Measurements from ENCODE around the gene COG7. TPM values are rescaled to one million over a fixed set of nuclear protein-coding genes. Genes with fewer than 3 reads are reported as not detected.

The COG7 gene
- total RNA-seq, 1 experiment from 2014 or later = 22.1 TPM

- H3K36me3 ChIP-seq (ENCODE audit: control insufficient read depth in 1 of 2, insufficient read depth in 2 of 2, low read length in 2 of 2) = 0 out of 4 replicates have a peak, but pooled peaks cover 0 to 2% of the 10 kb centered on the region in 2 experiments
- H3K27me3 ChIP-seq (ENCODE audit: insufficient read depth, low read length) = no peaks in the 10 kb centered on the region
- H2AFZ ChIP-seq (ENCODE audit: low read depth, low read length, poor library complexity, severe bottlenecking) = no peak overlapping the region
- H3K9me3 ChIP-seq (ENCODE audit: control insufficient read depth in 1 of 2, insufficient read depth in 1 of 2, low read depth in 1 of 2, low read length in 2 of 2) = no peaks in the 10 kb centered on the region
- H3K79me2 ChIP-seq (ENCODE audit: insufficient read depth, low read length) = no peaks in the 10 kb centered on the region
- H3K27ac ChIP-seq (ENCODE audit: low read depth, low read length) = peak overlapping the region; percentile 62
- no peak for ATAC-seq
- H3K4me2 ChIP-seq (ENCODE audit: low read length) = peak overlapping the region; percentile 0; the same call in 1 of the 2 replicates
- RAD21 ChIA-PET (ENCODE audit: low non-redundant PET in 1 of 2, low total read pairs in 2 of 2, uncharacterized antibody in 2 of 2, unreplicated experiment in 2 of 2) = no interaction called here
- H3K9ac ChIP-seq (ENCODE audit: low read length) = no peak overlapping the region
- peaks cover 20 to 26% of the 10 kb centered on the region in 2 experiments for H3K4me1 ChIP-seq (ENCODE audit: control insufficient read depth in 1 of 2, insufficient read depth in 2 of 2, low read length in 2 of 2)
- H4K20me1 ChIP-seq (ENCODE audit: insufficient read depth) = no peaks in the 10 kb centered on the region
- POLR2A ChIA-PET = interaction anchor here (0.6 kb wide), 1 partner anchor 128 kb away, joined by 3 read pairs; no protein-coding TSS in a partner anchor
- H3K4me3 ChIP-seq (replicated peaks in 1 of 2; ENCODE audit: low read depth in 1 of 2, low read length in 2 of 2) = no peak overlapping the region
- BruUV-seq (replicated peaks) = no TSS peak
- TF ChIP-seq MAX (IDR thresholded peaks at IDR 0.05) = no peak
- TF ChIP-seq EZH2 (IDR thresholded peaks at IDR 0.05) = no peak
- no peak for TF ChIP-seq CTCF (IDR thresholded peaks at IDR 0.05 in 2 of 3, conservative IDR thresholded peaks at IDR 0.05 in 1 of 3; ENCODE audit: borderline replicate concordance in 1 of 3, insufficient read depth in 1 of 3, low read depth in 2 of 3, low read length in 2 of 3)
- TF ChIP-seq TCF7L2 (IDR thresholded peaks at IDR 0.05; ENCODE audit: borderline replicate concordance, extremely low read depth, insufficient read depth, insufficient read length) = no peak
- no peak for TF ChIP-seq RAD21 (IDR thresholded peaks at IDR 0.05; ENCODE audit: low read depth)
- no peak for TF ChIP-seq CEBPB (IDR thresholded peaks at IDR 0.05; ENCODE audit: low read depth)
- TF ChIP-seq FOSL1 (IDR thresholded peaks at IDR 0.05; ENCODE audit: low read depth) = no peak
- no peak for TF ChIP-seq ZNF274 (IDR thresholded peaks at IDR 0.05; ENCODE audit: low read depth, low read length)
- TF ChIP-seq POLR2A (IDR thresholded peaks at IDR 0.05; ENCODE audit: borderline replicate concordance, extremely low read depth, insufficient read depth, insufficient read length) = no peak
- no peak for TF ChIP-seq ZBTB33 (IDR thresholded peaks at IDR 0.05; ENCODE audit: extremely low read depth, insufficient replicate concordance, low read length)
- TF ChIP-seq YY1 (IDR thresholded peaks at IDR 0.05; ENCODE audit: extremely low read depth, insufficient replicate concordance, low read depth, low read length) = no peak
- no peaks in the 10 kb centered on the region for H3K9me2 ChIP-seq (ENCODE audit: insufficient read depth)
- intact Hi-C loops (cut with micrococcal nuclease) = no loop called here
- DNase-seq (ENCODE audit: low read depth, low spot score) = no peak
- CTCF ChIA-PET = interaction anchor here (0.7 to 2.3 kb wide), 4 partner anchors 9 to 96 kb away, joined by 3 to 20 read pairs (median 9); no protein-coding TSS in a partner anchor
Observed at GRCh38 chr16:23424292-23424958, 28.6 kb downstream of the COG7 start.

Data from HCT116 (cell line).